Gastroesophageal sphincter (tissue), 3 donors: ENCODE data around the gene LRCOL1.

Source experiments
- EP300 ChIP-seq: sonication (generic); formaldehyde crosslinking; IDR thresholded peaks from one replicate; pipeline ENCODE4 v1.6.1; 2017; ENCODE audit warnings: antibody characterized with exemption, mild to moderate bottlenecking
- POLR2A ChIP-seq, 2 donors: fragments of 450-650 bp; IDR thresholded peaks; one replicate each; pipeline ENCODE4 v1.6.1; 2017; ENCODE audit warnings: antibody characterized with exemption in 2 of 2, mild to moderate bottlenecking in 2 of 2, moderate library complexity in 1 of 2
- POLR2AphosphoS5 ChIP-seq: sonication (generic); formaldehyde crosslinking; IDR thresholded peaks from one replicate; pipeline ENCODE4 v1.6.1; 2017; ENCODE audit warnings: antibody characterized with exemption
- TF ChIP-seq, protein P1 (sequence below), 4 experiments: fragments of 200-600 bp in 2 of 4; fragments of 450-650 bp in 2 of 4; sonication (generic) in 1 of 4; IDR thresholded peaks; one replicate each; pipeline ENCODE4 v1.5.1; 2017 to 2019; ENCODE audit warnings: antibody characterized with exemption in 4 of 4, mild to moderate bottlenecking in 2 of 4, moderate library complexity in 2 of 4

DNA sequence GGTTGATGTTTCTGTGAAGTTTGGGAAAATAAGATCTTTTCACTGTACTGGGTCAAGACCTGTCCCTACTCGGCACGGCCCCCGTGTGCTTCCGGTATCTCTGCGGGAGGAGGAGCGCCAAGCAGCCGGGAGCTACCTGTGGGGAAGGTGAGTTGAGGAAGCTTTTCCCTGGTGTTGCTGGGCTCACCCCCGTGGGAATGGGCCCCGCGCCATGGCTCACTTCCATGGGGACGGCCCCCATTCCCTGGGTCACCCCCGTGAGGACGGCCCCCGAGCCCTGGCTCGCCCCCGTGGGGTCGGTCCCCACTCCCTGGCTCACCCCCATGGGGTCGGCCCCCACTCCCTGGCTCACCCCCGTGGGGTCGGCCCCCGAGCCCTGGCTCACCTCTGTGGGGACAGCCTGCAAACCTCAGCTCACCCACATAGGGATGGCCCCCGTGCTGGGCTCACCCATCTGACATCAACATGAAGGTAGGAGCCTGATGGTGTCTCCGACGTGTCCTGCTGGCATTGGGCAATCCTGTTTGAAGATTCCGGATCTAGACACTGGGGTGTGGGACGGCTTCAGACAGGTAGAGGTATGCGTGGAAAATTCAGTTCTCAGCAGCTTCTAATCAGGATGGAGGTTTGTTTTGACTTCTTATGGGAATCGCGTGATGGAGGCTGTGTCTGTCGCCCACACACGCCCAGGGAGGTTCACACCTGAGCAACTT lies 9.1 kb downstream of the LRCOL1 start:
- TF ChIP-seq, protein P1, sequence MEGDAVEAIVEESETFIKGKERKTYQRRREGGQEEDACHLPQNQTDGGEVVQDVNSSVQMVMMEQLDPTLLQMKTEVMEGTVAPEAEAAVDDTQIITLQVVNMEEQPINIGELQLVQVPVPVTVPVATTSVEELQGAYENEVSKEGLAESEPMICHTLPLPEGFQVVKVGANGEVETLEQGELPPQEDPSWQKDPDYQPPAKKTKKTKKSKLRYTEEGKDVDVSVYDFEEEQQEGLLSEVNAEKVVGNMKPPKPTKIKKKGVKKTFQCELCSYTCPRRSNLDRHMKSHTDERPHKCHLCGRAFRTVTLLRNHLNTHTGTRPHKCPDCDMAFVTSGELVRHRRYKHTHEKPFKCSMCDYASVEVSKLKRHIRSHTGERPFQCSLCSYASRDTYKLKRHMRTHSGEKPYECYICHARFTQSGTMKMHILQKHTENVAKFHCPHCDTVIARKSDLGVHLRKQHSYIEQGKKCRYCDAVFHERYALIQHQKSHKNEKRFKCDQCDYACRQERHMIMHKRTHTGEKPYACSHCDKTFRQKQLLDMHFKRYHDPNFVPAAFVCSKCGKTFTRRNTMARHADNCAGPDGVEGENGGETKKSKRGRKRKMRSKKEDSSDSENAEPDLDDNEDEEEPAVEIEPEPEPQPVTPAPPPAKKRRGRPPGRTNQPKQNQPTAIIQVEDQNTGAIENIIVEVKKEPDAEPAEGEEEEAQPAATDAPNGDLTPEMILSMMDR (IDR thresholded peaks at IDR 0.05): no peak
- TF ChIP-seq POLR2A (IDR thresholded peaks at IDR 0.05) (no peak), POLR2AphosphoS5 (no peak), EP300 (no peak)
